Measurements from ENCODE around the gene EPS8L3.
"Not testable (repeated sequence)": the region's sequence is repeated elsewhere in the genome, so short reads cannot be mapped to it uniquely, and the experiment has no call there.

The EPS8L3 gene

DNA sequence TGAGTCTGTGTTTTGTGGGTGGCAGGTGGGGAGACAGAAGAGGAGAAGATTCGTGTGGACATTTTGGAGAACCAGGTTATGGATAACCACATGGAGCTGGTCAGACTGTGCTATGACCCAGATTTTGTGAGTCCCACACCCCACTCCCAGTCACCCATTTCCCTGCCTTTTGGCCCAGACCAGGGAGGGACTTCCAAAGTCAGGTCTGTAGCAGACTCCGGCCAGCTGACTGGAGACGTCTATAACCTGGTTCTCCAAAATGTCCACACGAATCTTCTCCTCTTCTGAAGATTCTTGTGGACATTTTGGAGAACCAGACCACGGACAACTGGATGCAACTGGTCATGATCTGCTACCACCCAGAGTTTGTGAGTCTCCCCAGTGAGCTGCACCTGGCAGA, 50.1 kb downstream of the EPS8L3 start:
- TF ChIP-seq, protein P1, sequence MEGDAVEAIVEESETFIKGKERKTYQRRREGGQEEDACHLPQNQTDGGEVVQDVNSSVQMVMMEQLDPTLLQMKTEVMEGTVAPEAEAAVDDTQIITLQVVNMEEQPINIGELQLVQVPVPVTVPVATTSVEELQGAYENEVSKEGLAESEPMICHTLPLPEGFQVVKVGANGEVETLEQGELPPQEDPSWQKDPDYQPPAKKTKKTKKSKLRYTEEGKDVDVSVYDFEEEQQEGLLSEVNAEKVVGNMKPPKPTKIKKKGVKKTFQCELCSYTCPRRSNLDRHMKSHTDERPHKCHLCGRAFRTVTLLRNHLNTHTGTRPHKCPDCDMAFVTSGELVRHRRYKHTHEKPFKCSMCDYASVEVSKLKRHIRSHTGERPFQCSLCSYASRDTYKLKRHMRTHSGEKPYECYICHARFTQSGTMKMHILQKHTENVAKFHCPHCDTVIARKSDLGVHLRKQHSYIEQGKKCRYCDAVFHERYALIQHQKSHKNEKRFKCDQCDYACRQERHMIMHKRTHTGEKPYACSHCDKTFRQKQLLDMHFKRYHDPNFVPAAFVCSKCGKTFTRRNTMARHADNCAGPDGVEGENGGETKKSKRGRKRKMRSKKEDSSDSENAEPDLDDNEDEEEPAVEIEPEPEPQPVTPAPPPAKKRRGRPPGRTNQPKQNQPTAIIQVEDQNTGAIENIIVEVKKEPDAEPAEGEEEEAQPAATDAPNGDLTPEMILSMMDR (IDR thresholded peaks at IDR 0.05; ENCODE audit: extremely low read depth, missing control alignments): no peak
- DNase-seq (ENCODE audit: low spot score): no peak

DNA sequence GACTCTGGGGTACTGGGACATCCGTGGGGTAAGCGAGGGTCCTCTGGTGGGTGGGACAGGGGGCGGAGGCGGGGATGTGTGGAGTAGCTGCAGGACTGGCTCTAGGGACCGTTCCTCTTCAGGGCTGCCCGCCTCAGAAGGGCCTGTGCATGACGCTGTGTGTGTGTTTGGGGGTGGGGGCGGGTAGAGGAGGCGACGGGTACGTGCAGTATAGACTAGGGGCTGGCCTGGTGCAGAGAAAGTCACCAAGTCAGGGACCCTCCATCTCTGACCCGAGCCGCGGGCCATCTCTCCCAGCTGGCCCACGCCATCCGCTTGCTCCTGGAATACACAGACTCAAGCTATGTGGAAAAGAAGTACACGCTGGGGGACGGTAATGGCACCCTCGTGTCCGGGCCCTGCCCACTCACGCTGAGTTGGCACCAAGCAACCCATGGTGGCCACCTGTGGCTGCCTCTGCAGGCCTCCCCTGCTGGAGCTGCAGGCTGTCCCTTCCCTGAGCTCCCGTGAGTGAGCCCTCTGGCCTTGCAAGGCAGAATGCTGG, 51.3 kb downstream of the EPS8L3 start:
- DNase-seq (ENCODE audit: low spot score): no peak
- TF ChIP-seq, protein P1 (IDR thresholded peaks at IDR 0.05; ENCODE audit: extremely low read depth, missing control alignments): no peak

DNA sequence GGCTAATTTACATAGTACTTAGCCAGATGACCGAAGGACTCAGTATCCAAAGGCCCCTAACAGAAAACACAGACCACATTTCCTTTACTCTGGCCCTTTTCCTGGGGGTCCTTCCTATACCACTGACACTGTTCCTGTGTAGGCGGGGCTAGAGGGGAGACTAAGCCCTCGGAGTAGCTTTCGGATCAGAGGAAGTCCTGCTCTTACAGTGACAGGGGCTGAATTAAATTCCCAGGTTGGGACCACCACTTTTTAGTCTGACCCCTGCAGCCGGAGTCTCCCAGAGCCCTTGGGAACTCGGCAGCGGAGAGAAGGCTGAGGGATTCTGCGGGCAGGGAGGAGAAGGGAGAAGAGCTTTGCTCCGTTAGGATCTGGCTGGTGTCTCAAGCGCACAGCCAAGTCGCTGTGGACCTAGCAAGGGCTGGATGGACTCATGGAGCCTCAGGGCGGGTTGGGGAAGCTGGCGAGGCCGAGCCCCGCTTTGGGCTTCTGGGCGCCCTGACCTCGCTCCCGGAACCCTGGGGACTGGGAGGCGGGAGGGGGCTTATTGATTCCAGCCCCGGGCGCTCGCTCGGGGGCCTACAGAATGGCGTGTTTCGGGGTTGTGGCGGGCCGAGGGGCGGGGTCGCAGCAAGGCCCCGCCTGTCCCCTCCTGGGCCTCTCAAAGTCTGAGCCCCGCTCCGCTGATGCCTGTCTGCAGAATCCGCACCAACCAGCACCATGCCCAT, 52.0 kb downstream of the EPS8L3 start, which contains the start of gene GSTM5:
Gene GSTM5 (plus strand): TSS at position 659 of the 728 bp plus-strand sequence. CDS start 62 bp downstream, at position 721.
- not testable (repeated sequence) for DNase-seq (ENCODE audit: low spot score)

DNA sequence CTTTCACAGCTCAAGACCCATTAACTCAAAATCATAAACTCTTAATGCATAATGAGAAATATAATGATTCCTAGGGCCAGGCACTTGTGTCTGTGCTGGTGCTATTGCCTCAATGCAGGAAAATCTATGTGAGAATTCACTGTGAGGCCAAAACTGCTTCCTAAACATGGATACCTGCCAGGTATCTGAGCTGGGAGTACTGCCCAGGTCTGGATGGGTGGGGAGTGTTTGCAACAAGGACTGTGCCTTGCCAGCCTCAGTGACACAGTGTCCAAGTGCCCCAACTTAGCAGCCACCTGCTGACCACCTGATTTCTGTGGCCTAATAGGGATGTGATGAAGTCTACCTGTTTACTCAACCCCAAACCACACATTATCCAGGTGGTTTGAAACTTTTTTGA, 53.9 kb downstream of the EPS8L3 start:
- not testable (repeated sequence) for DNase-seq (ENCODE audit: low spot score)

- not testable (repeated sequence) for DNase-seq (ENCODE audit: low spot score)
These were observed 54.8 kb downstream of the EPS8L3 start for GRCh38 chr1:109708949-109709348.

- TF ChIP-seq, protein P1 (IDR thresholded peaks at IDR 0.05; ENCODE audit: extremely low read depth, missing control alignments): no peak
- DNase-seq (ENCODE audit: low spot score): no peak
These were observed 58.3 kb downstream of the EPS8L3 start for GRCh38 chr1:109705411-109705810.

- no peak for DNase-seq (ENCODE audit: low spot score)
- TF ChIP-seq, protein P1 (IDR thresholded peaks at IDR 0.05; ENCODE audit: extremely low read depth, missing control alignments): no peak
These were observed 59.5 kb downstream of the EPS8L3 start for GRCh38 chr1:109704173-109704572.

- not testable (repeated sequence) for DNase-seq (ENCODE audit: low spot score)
These were observed 60.8 kb downstream of the EPS8L3 start for GRCh38 chr1:109702940-109703339.
